HG03354 (cell line): ENCODE data around the gene ASF1B.
"Not testable (repeated sequence)": the region's sequence is repeated elsewhere in the genome, so short reads cannot be mapped to it uniquely, and the experiment has no call there.

Experiments
- ATAC-seq: cut with Tn5 transposase; IDR thresholded peaks from one replicate; pipeline ENCODE4 v1.9.1; 2021; ENCODE audit warnings: mild to moderate bottlenecking; ENCODE audit not compliant: unreplicated experiment, poor library complexity, severe bottlenecking

The ASF1B gene

GRCh38 chr19:14161305-14161704 lies 24.9 kb upstream of the ASF1B start:
- no peak for ATAC-seq

GRCh38 chr19:14160017-14160703 lies 23.8 kb upstream of the ASF1B start:
- no peak for ATAC-seq

- ATAC-seq = no peak
Measured at GRCh38 chr19:14159059-14159458, 22.7 kb upstream of the ASF1B start.

GRCh38 chr19:14158276-14159023 lies 22.1 kb upstream of the ASF1B start:
- ATAC-seq = no peak

- no peak for ATAC-seq
Measured at GRCh38 chr19:14156971-14157717, 20.8 kb upstream of the ASF1B start.

- ATAC-seq = no peak
Measured at GRCh38 chr19:14156122-14156521, 19.7 kb upstream of the ASF1B start.

GRCh38 chr19:14155371-14155770 lies 19.0 kb upstream of the ASF1B start:
- no peak for ATAC-seq

GRCh38 chr19:14152713-14153112 lies 16.3 kb upstream of the ASF1B start:
- no peak for ATAC-seq

- ATAC-seq = no peak
Measured at GRCh38 chr19:14150770-14151661, 14.6 kb upstream of the ASF1B start.

GRCh38 chr19:14150041-14150769 lies 13.8 kb upstream of the ASF1B start:
- no peak for ATAC-seq

- no peak for ATAC-seq
Measured at GRCh38 chr19:14149509-14149994, 13.2 kb upstream of the ASF1B start.

- no peak for ATAC-seq
Measured at GRCh38 chr19:14148751-14149410, 12.5 kb upstream of the ASF1B start.

GRCh38 chr19:14147797-14148605 lies 11.6 kb upstream of the ASF1B start:
- no peak for ATAC-seq

- ATAC-seq = no peak
Measured at GRCh38 chr19:14146789-14147216, 10.4 kb upstream of the ASF1B start.

GRCh38 chr19:14146169-14146568 lies 9.8 kb upstream of the ASF1B start:
- not testable (repeated sequence) for ATAC-seq

- ATAC-seq = no peak
Measured at GRCh38 chr19:14145381-14145780, 9.0 kb upstream of the ASF1B start.
